ENCODE data around the gene ATRNL1. TPM values are rescaled to one million over a fixed set of nuclear protein-coding genes. Genes with fewer than 3 reads are reported as not detected.

Gene ATRNL1
- total RNA-seq, 2 experiments from 2014 or later = not detected

DNA sequence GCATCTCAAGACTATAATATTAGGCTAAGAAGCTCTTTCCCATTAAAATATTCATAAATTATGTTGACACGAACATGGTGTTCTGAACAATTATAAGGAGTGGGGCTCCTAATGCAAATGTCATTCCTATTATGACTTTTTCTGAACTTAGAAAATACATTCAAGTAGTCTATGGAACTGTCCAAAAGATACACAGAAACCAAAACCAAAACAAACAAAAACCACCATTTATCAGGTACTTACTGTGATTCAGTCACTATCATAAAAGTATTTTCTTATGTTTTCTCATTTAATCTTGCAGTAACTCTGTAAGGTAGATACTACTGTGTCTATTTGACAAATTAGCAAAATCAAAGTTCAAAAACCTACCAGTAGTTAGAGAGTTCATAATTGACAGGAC, 773.0 kb downstream of the ATRNL1 start:
- Histone ChIP-seq H3K4me2 (ENCODE audit: low read length) (no peak overlapping the region), H4K20me1 (ENCODE audit: insufficient read depth, low read length) (no peaks in the 10 kb centered on the region), H3K4me1 (ENCODE audit: insufficient read depth, low read length, poor library complexity, severe bottlenecking) (no peaks in the 10 kb centered on the region), H2AFZ (ENCODE audit: low read length) (no peak overlapping the region), H3K36me3 (ENCODE audit: insufficient read depth, low read length) (no peaks in the 10 kb centered on the region), H3K9me3 (ENCODE audit: low read length) (no peaks in the 10 kb centered on the region), H3K9me2 (ENCODE audit: insufficient read depth, low read length) (no peaks in the 10 kb centered on the region), H3K27ac (ENCODE audit: low read depth, low read length, poor library complexity, severe bottlenecking) (no peak overlapping the region), H3K4me3 (ENCODE audit: low read depth, low read length, poor library complexity, severe bottlenecking) (no peak overlapping the region), H3K79me2 (ENCODE audit: insufficient read depth, low read depth, low read length) (no peaks in the 10 kb centered on the region)
- POLR2A ChIA-PET = no interaction called here
- intact Hi-C loops (cut with micrococcal nuclease; ENCODE audit: unreplicated experiment) = no loop called here
- no peak for TF ChIP-seq EZH2phosphoT487 (IDR thresholded peaks at IDR 0.05; ENCODE audit: borderline replicate concordance, low read depth, low read length)
- TF ChIP-seq, protein P1, sequence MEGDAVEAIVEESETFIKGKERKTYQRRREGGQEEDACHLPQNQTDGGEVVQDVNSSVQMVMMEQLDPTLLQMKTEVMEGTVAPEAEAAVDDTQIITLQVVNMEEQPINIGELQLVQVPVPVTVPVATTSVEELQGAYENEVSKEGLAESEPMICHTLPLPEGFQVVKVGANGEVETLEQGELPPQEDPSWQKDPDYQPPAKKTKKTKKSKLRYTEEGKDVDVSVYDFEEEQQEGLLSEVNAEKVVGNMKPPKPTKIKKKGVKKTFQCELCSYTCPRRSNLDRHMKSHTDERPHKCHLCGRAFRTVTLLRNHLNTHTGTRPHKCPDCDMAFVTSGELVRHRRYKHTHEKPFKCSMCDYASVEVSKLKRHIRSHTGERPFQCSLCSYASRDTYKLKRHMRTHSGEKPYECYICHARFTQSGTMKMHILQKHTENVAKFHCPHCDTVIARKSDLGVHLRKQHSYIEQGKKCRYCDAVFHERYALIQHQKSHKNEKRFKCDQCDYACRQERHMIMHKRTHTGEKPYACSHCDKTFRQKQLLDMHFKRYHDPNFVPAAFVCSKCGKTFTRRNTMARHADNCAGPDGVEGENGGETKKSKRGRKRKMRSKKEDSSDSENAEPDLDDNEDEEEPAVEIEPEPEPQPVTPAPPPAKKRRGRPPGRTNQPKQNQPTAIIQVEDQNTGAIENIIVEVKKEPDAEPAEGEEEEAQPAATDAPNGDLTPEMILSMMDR (conservative IDR thresholded peaks at IDR 0.05; ENCODE audit: low read length) = no peak
- CTCF ChIA-PET (ENCODE audit: unreplicated experiment) = no interaction called here
- BruUV-seq (replicated peaks) = no TSS peak
- DNase-seq (ENCODE audit: low spot score) = no peak

DNA sequence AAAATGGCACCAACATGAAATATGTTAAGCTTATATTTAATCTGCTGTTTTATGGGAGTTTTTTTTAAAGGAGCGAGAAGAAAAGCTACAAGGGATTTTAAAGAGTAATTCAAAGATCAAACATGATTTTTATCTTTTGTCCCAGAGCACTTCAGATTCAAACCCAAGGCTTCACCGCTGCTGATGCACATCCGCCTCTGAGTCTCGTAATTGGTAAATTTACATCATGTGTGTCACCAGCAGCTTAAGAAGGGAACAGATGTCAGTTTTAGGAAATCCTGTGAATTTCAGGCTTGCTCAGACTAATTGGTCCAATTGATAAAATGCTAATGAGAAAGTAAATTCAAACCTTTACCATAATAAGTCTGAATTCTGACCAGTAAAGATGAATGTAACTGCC, 773.5 kb downstream of the ATRNL1 start:
- Histone ChIP-seq H3K79me2 (ENCODE audit: insufficient read depth, low read depth, low read length) (no peaks in the 10 kb centered on the region), H3K27ac (ENCODE audit: low read depth, low read length, poor library complexity, severe bottlenecking) (no peak overlapping the region), H2AFZ (ENCODE audit: low read length) (no peak overlapping the region), H3K36me3 (ENCODE audit: insufficient read depth, low read length) (no peaks in the 10 kb centered on the region), H3K9me2 (ENCODE audit: insufficient read depth, low read length) (no peaks in the 10 kb centered on the region), H3K4me1 (ENCODE audit: insufficient read depth, low read length, poor library complexity, severe bottlenecking) (no peaks in the 10 kb centered on the region), H3K9me3 (ENCODE audit: low read length) (no peaks in the 10 kb centered on the region), H3K4me2 (ENCODE audit: low read length) (no peak overlapping the region), H4K20me1 (ENCODE audit: insufficient read depth, low read length) (no peaks in the 10 kb centered on the region), H3K4me3 (ENCODE audit: low read depth, low read length, poor library complexity, severe bottlenecking) (no peak overlapping the region)
- BruUV-seq (replicated peaks) = no TSS peak
- TF ChIP-seq, protein P1 (conservative IDR thresholded peaks at IDR 0.05; ENCODE audit: low read length) = no peak
- ChIA-PET POLR2A (no interaction called here), CTCF (ENCODE audit: unreplicated experiment) (no interaction called here)
- intact Hi-C loops (cut with micrococcal nuclease; ENCODE audit: unreplicated experiment) = no loop called here
- no peak for DNase-seq (ENCODE audit: low spot score)

DNA sequence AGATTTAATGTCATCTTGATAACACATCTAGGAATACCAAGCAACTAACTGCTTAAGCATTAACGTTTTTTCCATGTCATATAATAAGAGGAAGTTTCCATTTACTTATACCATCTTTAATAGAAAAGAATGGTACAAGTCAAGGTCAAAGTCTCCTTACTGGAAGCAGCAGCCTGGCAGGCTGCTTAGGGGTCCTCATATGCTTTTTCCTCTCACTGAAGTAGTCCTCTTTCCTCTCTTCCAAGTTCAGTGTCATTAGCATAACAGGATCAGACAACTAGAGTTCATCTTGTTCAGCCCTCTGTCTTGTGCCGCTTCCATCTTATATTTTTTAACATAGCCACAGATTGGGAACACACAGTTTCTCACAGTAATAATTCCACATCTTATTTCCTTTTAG, 774.1 kb downstream of the ATRNL1 start:
- no peak overlapping the region for H3K4me2 ChIP-seq (ENCODE audit: low read length)
- no peak overlapping the region for H3K27ac ChIP-seq (ENCODE audit: low read depth, low read length, poor library complexity, severe bottlenecking)
- POLR2A ChIA-PET = interaction anchor here (0.7 kb wide), 1 partner anchor 736 kb away, joined by 6 read pairs; no protein-coding TSS in a partner anchor
- BruUV-seq (replicated peaks) = no TSS peak
- H2AFZ ChIP-seq (ENCODE audit: low read length) = no peak overlapping the region
- no peaks in the 10 kb centered on the region for H3K79me2 ChIP-seq (ENCODE audit: insufficient read depth, low read depth, low read length)
- no peaks in the 10 kb centered on the region for H3K9me2 ChIP-seq (ENCODE audit: insufficient read depth, low read length)
- CTCF ChIA-PET (ENCODE audit: unreplicated experiment) = no interaction called here
- H3K9me3 ChIP-seq (ENCODE audit: low read length) = no peaks in the 10 kb centered on the region
- H3K4me3 ChIP-seq (ENCODE audit: low read depth, low read length, poor library complexity, severe bottlenecking) = no peak overlapping the region
- H3K36me3 ChIP-seq (ENCODE audit: insufficient read depth, low read length) = no peaks in the 10 kb centered on the region
- no peaks in the 10 kb centered on the region for H3K4me1 ChIP-seq (ENCODE audit: insufficient read depth, low read length, poor library complexity, severe bottlenecking)
- intact Hi-C loops (cut with micrococcal nuclease; ENCODE audit: unreplicated experiment) = no loop called here
- H4K20me1 ChIP-seq (ENCODE audit: insufficient read depth, low read length) = no peaks in the 10 kb centered on the region
- TF ChIP-seq EZH2phosphoT487 (IDR thresholded peaks at IDR 0.05; ENCODE audit: borderline replicate concordance, low read depth, low read length) = no peak
- TF ChIP-seq, protein P1 (conservative IDR thresholded peaks at IDR 0.05; ENCODE audit: low read length) = no peak
- no peak for DNase-seq (ENCODE audit: low spot score)
